Cardiac muscle cell (in vitro differentiated cells and primary cell): ENCODE data around the gene HSPB1. TPM values are rescaled to one million over a fixed set of nuclear protein-coding genes. Genes with fewer than 3 reads are reported as not detected.

Source experiments
- DNase-seq, 2 donors: peaks; one replicate each; pipeline versions ENCODE4 v3.0.0 to v3.0.0-alpha.2; 2010 to 2017; ENCODE audit warnings: low read depth in 1 of 2, low spot score in 1 of 2
- H3K27ac ChIP-seq: fragments of 200-600 bp; sonication (generic); 2 replicates; pipeline ENCODE4 v1.5.1; 2016
- H3K27me3 ChIP-seq: fragments of 200-600 bp; sonication (generic); 2 replicates; pipeline ENCODE4 v1.6.0; 2016; ENCODE audit warnings: control low read depth
- H3K36me3 ChIP-seq: fragments of 200-600 bp; sonication (generic); 2 replicates; pipeline ENCODE4 v1.5.1; 2016; ENCODE audit warnings: control low read depth
- H3K4me1 ChIP-seq: fragments of 200-600 bp; sonication (generic); 2 replicates; pipeline ENCODE4 v1.8.1; 2017; ENCODE audit warnings: low read depth, mild to moderate bottlenecking, mixed run types
- H3K4me3 ChIP-seq: fragments of 200-600 bp; sonication (generic); 2 replicates; pipeline ENCODE4 v1.5.1; 2016; ENCODE audit warnings: mild to moderate bottlenecking
- H3K9me3 ChIP-seq: fragments of 200-600 bp; sonication (generic); 2 replicates; pipeline ENCODE4 v1.5.1; 2017; ENCODE audit warnings: low read depth, mild to moderate bottlenecking, control low read depth
- polyA plus RNA-seq: library from polyadenylated mRNA; unstranded; fragments of >200 nt; fragmentation: Nextera tagmentation; extraction: Ambion mirVana; gene quantifications from 2 replicates; pipeline ENCODE4 v1.2.1, GENCODE V29; 2016
- total RNA-seq: library from RNA; depleted of rRNA; stranded (reverse); fragments of >200 nt; gene quantifications from 2 replicates; pipeline ENCODE4 v1.2.3, GENCODE V29; 2016
- TF ChIP-seq, protein P1 (sequence below): IDR thresholded peaks from 2 replicates; pipeline ENCODE4 v1.5.1; 2012; ENCODE audit warnings: low read depth, mild to moderate bottlenecking, low read length

Gene HSPB1
- total and polyA plus RNA-seq, 2 experiments from 2014 or later, result 1,267 to 3,793 TPM

DNA sequence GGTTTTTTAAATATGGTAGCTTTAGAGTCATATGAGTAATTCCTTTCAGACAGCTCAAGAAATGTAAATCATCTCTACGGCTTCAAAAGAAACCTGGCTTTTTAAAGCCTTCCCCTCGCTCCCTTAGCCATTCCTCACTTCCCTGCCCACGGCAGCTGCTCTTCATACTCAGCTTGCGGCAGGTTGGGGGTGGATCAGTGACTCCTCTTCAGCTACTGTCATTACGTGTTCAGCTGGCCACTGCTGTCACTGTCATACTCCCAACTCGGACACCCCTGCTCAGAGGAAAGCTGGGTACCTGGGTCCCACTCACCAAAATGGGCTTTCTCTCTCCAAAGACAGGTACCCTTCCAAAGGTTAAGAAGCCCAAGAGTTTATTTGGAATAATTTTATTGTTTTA lies 49.7 kb downstream of the HSPB1 start:
- Histone ChIP-seq H3K36me3 (peaks cover 21% of the 10 kb centered on the region), H3K27ac (no peak overlapping the region), H3K27me3 (no peaks in the 10 kb centered on the region)

DNA sequence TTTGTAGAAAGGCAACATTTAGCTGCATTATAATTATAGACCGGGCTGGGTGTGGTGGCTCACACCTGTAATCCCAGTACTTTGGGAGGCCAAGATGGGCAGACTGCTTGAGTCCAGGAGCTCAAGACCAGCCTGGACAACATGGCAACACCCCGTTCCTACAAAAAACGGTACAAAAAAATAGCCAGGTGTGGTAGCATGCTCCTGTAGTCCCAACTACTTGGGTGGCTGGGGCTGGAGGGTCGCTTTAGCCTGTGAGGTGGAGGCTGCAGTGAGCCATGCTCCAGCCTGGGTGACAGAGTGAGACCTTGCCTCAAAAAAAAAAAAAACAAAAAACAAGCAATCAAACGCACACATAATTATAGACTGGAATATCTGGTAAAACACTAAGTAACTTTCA lies 51.3 kb downstream of the HSPB1 start:
- Histone ChIP-seq H3K27me3 (no peaks in the 10 kb centered on the region), H3K4me3 (no peak overlapping the region), H3K36me3 (peaks cover 16% of the 10 kb centered on the region)

More for the DNA sequence above, 49.7 kb downstream of the HSPB1 start:
- peaks cover 8% of the 10 kb centered on the region for H3K4me1 ChIP-seq
- H3K4me3 ChIP-seq, result no peak overlapping the region
- TF ChIP-seq, protein P1, sequence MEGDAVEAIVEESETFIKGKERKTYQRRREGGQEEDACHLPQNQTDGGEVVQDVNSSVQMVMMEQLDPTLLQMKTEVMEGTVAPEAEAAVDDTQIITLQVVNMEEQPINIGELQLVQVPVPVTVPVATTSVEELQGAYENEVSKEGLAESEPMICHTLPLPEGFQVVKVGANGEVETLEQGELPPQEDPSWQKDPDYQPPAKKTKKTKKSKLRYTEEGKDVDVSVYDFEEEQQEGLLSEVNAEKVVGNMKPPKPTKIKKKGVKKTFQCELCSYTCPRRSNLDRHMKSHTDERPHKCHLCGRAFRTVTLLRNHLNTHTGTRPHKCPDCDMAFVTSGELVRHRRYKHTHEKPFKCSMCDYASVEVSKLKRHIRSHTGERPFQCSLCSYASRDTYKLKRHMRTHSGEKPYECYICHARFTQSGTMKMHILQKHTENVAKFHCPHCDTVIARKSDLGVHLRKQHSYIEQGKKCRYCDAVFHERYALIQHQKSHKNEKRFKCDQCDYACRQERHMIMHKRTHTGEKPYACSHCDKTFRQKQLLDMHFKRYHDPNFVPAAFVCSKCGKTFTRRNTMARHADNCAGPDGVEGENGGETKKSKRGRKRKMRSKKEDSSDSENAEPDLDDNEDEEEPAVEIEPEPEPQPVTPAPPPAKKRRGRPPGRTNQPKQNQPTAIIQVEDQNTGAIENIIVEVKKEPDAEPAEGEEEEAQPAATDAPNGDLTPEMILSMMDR, result no peak
- DNase-seq, result no peak
- H3K9me3 ChIP-seq, result no peaks in the 10 kb centered on the region

More for the DNA sequence above, 51.3 kb downstream of the HSPB1 start:
- TF ChIP-seq, protein P1, result no peak
- no peaks in the 10 kb centered on the region for H3K9me3 ChIP-seq
- H3K4me1 ChIP-seq, result peaks cover 8% of the 10 kb centered on the region
- no peak for DNase-seq
- no peak overlapping the region for H3K27ac ChIP-seq

Other genes with a start within 250 kb of the HSPB1 start
- 0.89 and 1.2 TPM in 2 replicates for gene SRRM3, start 100.8 kb upstream of the HSPB1 start, total RNA-seq
- gene SRRM3, start 100.8 kb upstream of the HSPB1 start, polyA plus RNA-seq, result 1.3 and 2.7 TPM in 2 replicates
- 90.5 and 97.9 TPM in 2 replicates for gene YWHAG, start 56.3 kb downstream of the HSPB1 start, total RNA-seq
- gene YWHAG, start 56.3 kb downstream of the HSPB1 start, polyA plus RNA-seq, result 25.0 and 29.2 TPM in 2 replicates
- 17.3 and 33.5 TPM in 2 replicates for gene SSC4D, start 107.0 kb downstream of the HSPB1 start, total RNA-seq
- gene SSC4D, start 107.0 kb downstream of the HSPB1 start, polyA plus RNA-seq, result 13.3 and 28.2 TPM in 2 replicates
- 0.32 and 0.77 TPM in 2 replicates for gene ZP3, start 122.3 kb downstream of the HSPB1 start, total RNA-seq
- gene ZP3, start 122.3 kb downstream of the HSPB1 start, polyA plus RNA-seq, result 2.4 TPM in 1 of 2 replicates, not detected in the other
- 21.5 and 25.9 TPM in 2 replicates for gene DTX2, start 159.0 kb downstream of the HSPB1 start, total RNA-seq
- gene DTX2, start 159.0 kb downstream of the HSPB1 start, polyA plus RNA-seq, result 17.0 and 21.2 TPM in 2 replicates
- 0.88 and 1.5 TPM in 2 replicates for gene UPK3B, start 207.9 kb downstream of the HSPB1 start, total RNA-seq
- gene UPK3B, start 207.9 kb downstream of the HSPB1 start, polyA plus RNA-seq, result 0.42 and 0.78 TPM in 2 replicates
- gene SPDYE16, start 240.6 kb downstream of the HSPB1 start, total RNA-seq, result 0.11 and 1.1 TPM in 2 replicates
- 0.81 and 0.87 TPM in 2 replicates for gene SPDYE16, start 240.6 kb downstream of the HSPB1 start, polyA plus RNA-seq